IPS-18a (cell line): Measurements from ENCODE around the gene WDR18.
"Not testable (repeated sequence)": the region's sequence is repeated elsewhere in the genome, so short reads cannot be mapped to it uniquely, and the experiment has no call there.

Source experiments
- H3K27ac ChIP-seq: one replicate; pipeline ENCODE4 v1.5.1; 2013; ENCODE audit warnings: low read length
- H3K27me3 ChIP-seq: one replicate; pipeline ENCODE4 v1.6.1; 2013; ENCODE audit warnings: mild to moderate bottlenecking, low read length; ENCODE audit not compliant: control insufficient read depth, insufficient read depth
- H3K36me3 ChIP-seq: one replicate; pipeline ENCODE4 v1.6.1; 2013; ENCODE audit warnings: low read depth, low read length; ENCODE audit not compliant: control insufficient read depth
- H3K4me1 ChIP-seq: one replicate; pipeline ENCODE4 v1.6.1; 2013; ENCODE audit warnings: low read depth, low read length; ENCODE audit not compliant: control insufficient read depth
- H3K4me3 ChIP-seq: one replicate; pipeline ENCODE4 v1.5.1; 2013; ENCODE audit warnings: low read length
- H3K9ac ChIP-seq: one replicate; pipeline ENCODE4 v1.6.1; 2013; ENCODE audit warnings: mild to moderate bottlenecking, low read length, moderate library complexity
- H3K9me3 ChIP-seq: one replicate; pipeline ENCODE4 v1.6.1; 2013; ENCODE audit warnings: low read depth, low read length; ENCODE audit not compliant: control insufficient read depth

The WDR18 gene

GRCh38 chr19:1015782-1016646 lies 31.9 kb downstream of the WDR18 start:
- H3K27ac ChIP-seq: no peak overlapping the region
- no peaks in the 10 kb centered on the region for H3K27me3 ChIP-seq
- H3K36me3 ChIP-seq: peaks cover 9% of the 10 kb centered on the region
- H3K4me1 ChIP-seq: peaks cover 6% of the 10 kb centered on the region
- no peak overlapping the region for H3K9ac ChIP-seq
- no peak overlapping the region for H3K4me3 ChIP-seq
- no peaks in the 10 kb centered on the region for H3K9me3 ChIP-seq

GRCh38 chr19:1016647-1017114 lies 32.5 kb downstream of the WDR18 start:
- no peaks in the 10 kb centered on the region for H3K9me3 ChIP-seq
- H3K9ac ChIP-seq: no peak overlapping the region
- peaks cover 9% of the 10 kb centered on the region for H3K36me3 ChIP-seq
- no peaks in the 10 kb centered on the region for H3K27me3 ChIP-seq
- peaks cover 6% of the 10 kb centered on the region for H3K4me1 ChIP-seq
- H3K27ac ChIP-seq: no peak overlapping the region
- no peak overlapping the region for H3K4me3 ChIP-seq

GRCh38 chr19:1017115-1017905 lies 33.2 kb downstream of the WDR18 start:
- H3K27me3 ChIP-seq: no peaks in the 10 kb centered on the region
- peaks cover 9% of the 10 kb centered on the region for H3K36me3 ChIP-seq
- no peak overlapping the region for H3K27ac ChIP-seq
- no peak overlapping the region for H3K4me3 ChIP-seq
- peaks cover 6% of the 10 kb centered on the region for H3K4me1 ChIP-seq
- H3K9me3 ChIP-seq: no peaks in the 10 kb centered on the region
- H3K9ac ChIP-seq: no peak overlapping the region

DNA sequence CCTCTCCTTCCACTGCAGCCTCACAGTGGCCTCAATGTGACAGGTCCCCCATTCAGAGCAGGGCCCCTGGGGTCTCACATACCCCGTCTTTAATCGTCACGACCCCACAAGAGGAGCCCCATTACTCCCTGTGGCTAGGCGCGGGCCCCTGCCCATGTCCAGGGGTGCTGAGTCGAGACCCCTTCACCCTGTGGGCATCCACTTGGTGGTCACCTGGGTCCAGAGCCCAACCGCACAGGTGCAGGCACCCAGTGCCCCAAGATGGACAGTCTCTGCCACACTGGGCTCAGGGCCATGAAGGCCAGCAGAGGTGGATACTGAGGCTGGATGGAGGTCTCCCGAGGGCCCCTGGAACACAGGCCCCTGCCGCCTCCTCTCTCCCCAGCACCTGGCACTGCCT lies 33.8 kb downstream of the WDR18 start:
- Histone ChIP-seq H3K9ac (no peak overlapping the region), H3K36me3 (peaks cover 9% of the 10 kb centered on the region), H3K27me3 (no peaks in the 10 kb centered on the region), H3K4me3 (no peak overlapping the region), H3K9me3 (no peaks in the 10 kb centered on the region), H3K27ac (no peak overlapping the region), H3K4me1 (peaks cover 6% of the 10 kb centered on the region)

GRCh38 chr19:1018393-1018792 lies 34.2 kb downstream of the WDR18 start:
- Histone ChIP-seq H3K9me3 (no peaks in the 10 kb centered on the region), H3K27me3 (no peaks in the 10 kb centered on the region), H3K36me3 (peaks cover 8% of the 10 kb centered on the region), H3K9ac (no peak overlapping the region), H3K4me1 (peaks cover 6% of the 10 kb centered on the region), H3K27ac (no peak overlapping the region), H3K4me3 (no peak overlapping the region)

- Histone ChIP-seq H3K36me3 (peaks cover 2% of the 10 kb centered on the region), H3K4me3 (peak overlapping the region; percentile 81), H3K9me3 (no peaks in the 10 kb centered on the region), H3K9ac (no peak overlapping the region), H3K4me1 (peaks cover 6% of the 10 kb centered on the region), H3K27ac (no peak overlapping the region), H3K27me3 (no peaks in the 10 kb centered on the region)
Observed at GRCh38 chr19:1018932-1019615, 34.9 kb downstream of the WDR18 start.

GRCh38 chr19:1019616-1019961 lies 35.4 kb downstream of the WDR18 start:
- peaks cover 6% of the 10 kb centered on the region for H3K4me1 ChIP-seq
- H3K27me3 ChIP-seq: no peaks in the 10 kb centered on the region
- peak overlapping the region; percentile 81 for H3K4me3 ChIP-seq
- H3K9ac ChIP-seq: peak overlapping the region; percentile 62
- no peak overlapping the region for H3K27ac ChIP-seq
- H3K36me3 ChIP-seq: no peaks in the 10 kb centered on the region
- no peaks in the 10 kb centered on the region for H3K9me3 ChIP-seq

DNA sequence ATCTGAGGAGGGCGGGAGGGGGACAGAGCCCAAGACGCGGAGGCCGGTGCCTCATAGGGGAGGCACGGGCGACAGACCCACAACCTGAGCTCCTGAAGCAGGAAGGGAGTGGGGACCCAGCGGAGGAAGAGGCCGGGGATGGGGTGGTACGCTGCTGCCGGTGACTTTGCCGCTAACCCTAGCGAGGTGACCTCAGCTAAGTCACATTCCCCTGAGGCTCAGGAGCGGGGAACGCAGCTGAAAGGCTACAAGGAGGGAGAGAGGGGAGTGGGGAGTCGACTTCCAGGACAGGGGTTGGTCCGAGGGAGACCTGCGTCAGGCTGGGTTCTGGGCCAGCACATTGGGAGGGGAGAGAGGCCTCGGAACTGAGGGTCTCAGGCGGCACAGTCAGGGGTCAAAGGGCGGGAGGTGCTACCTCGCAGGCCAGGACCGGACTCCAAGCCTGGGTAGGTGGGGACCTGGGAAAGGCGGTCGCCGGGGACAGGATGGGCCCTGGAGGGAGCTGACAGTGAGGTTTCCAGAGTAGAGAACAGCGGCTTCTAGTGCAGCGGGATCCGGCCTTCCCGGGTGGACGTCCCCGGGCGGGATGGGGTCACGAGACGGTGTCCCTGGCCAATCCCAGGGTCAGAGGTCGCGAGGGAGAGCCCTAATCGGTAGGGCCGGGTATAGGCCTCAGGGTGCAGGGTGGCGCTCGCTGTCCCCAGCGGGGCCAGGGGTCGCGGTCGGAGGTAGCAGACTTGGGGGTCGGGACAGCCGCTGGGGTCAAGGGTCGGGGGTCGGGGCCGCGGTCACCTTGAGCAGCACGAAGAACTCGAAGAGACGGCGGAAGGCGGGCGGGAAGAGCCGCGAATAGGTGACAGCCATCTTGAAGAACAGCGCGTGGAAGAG lies 36.1 kb downstream of the WDR18 start:
- Histone ChIP-seq H3K4me3 (peak overlapping the region; percentile 81), H3K9ac (peak overlapping the region; percentile 62), H3K36me3 (no peaks in the 10 kb centered on the region), H3K27ac (no peak overlapping the region), H3K4me1 (peaks cover 6% of the 10 kb centered on the region), H3K27me3 (no peaks in the 10 kb centered on the region), H3K9me3 (no peaks in the 10 kb centered on the region)

- peak within 1 kb of the TSS; percentile 62 for H3K9ac ChIP-seq
- H3K4me3 ChIP-seq: peak within 1 kb of the TSS; percentile 81
- no peaks in the 10 kb centered on the region for H3K27me3 ChIP-seq
- H3K4me1 ChIP-seq: peaks cover 6% of the 10 kb centered on the region
- H3K9me3 ChIP-seq: no peaks in the 10 kb centered on the region
- no peaks in the 10 kb centered on the region for H3K36me3 ChIP-seq
- H3K27ac ChIP-seq: peak within 1 kb of the TSS; percentile 90
Observed at GRCh38 chr19:1020868-1021425, 36.8 kb downstream of the WDR18 start, which contains the start of gene TMEM259. Gene TMEM259, minus strand, starts transcription at chr19:1021123. Its CDS starts 127 bp downstream, at chr19:1020996.

GRCh38 chr19:1023883-1024188 lies 39.7 kb downstream of the WDR18 start:
- not testable (repeated sequence) for H3K9me3 ChIP-seq, H3K27me3 ChIP-seq, H3K27ac ChIP-seq, H3K9ac ChIP-seq, H3K4me1 ChIP-seq, H3K36me3 ChIP-seq, H3K4me3 ChIP-seq
